Chondrocyte (in vitro differentiated cells): ENCODE data around the gene BMP3. TPM values are rescaled to one million over a fixed set of nuclear protein-coding genes. Genes with fewer than 3 reads are reported as not detected.
A peak's percentile ranks its signal among the peaks of the same experiment; 100 is the strongest.

ENCODE experiments used
- DNase-seq: peaks from one replicate; pipeline ENCODE4 v3.0.0; 2021; ENCODE audit warnings: mixed read lengths, low spot score
- H3K27ac Mint-ChIP-seq: one replicate; pipeline ENCODE4 v1.8.0; 2021; ENCODE audit warnings: mild to moderate bottlenecking, moderate library complexity, mixed read lengths; ENCODE audit not compliant: unreplicated experiment
- H3K27me3 Mint-ChIP-seq: 2 replicates; pipeline ENCODE4 v1.8.0; 2021; ENCODE audit warnings: low read depth, mixed read lengths
- H3K36me3 Mint-ChIP-seq: 2 replicates; pipeline ENCODE4 v1.8.0; 2021; ENCODE audit warnings: low read depth, mixed read lengths
- H3K4me1 Mint-ChIP-seq: 2 replicates; pipeline ENCODE4 v1.8.0; 2021; ENCODE audit warnings: low read depth, mild to moderate bottlenecking, mixed read lengths
- H3K4me3 Mint-ChIP-seq: one replicate; pipeline ENCODE4 v1.8.0; 2021; ENCODE audit warnings: mild to moderate bottlenecking, moderate library complexity, mixed read lengths; ENCODE audit not compliant: unreplicated experiment
- H3K9me3 Mint-ChIP-seq: 2 replicates; pipeline ENCODE4 v1.8.0; 2021; ENCODE audit warnings: low read depth, mixed read lengths
- total RNA-seq: library from RNA; stranded (reverse); gene quantifications from 3 replicates; pipeline ENCODE4 v1.2.1, GENCODE V29; 2021
- TF ChIP-seq, protein P1 (sequence below): fragments of 200-600 bp; sonication (generic); IDR thresholded peaks from 2 replicates; pipeline ENCODE4 v1.5.0; 2021; ENCODE audit warnings: antibody characterized with exemption, mild to moderate bottlenecking, moderate library complexity

BMP3 gene
- total RNA-seq, 1 donor from 2014 or later: not detected

DNA sequence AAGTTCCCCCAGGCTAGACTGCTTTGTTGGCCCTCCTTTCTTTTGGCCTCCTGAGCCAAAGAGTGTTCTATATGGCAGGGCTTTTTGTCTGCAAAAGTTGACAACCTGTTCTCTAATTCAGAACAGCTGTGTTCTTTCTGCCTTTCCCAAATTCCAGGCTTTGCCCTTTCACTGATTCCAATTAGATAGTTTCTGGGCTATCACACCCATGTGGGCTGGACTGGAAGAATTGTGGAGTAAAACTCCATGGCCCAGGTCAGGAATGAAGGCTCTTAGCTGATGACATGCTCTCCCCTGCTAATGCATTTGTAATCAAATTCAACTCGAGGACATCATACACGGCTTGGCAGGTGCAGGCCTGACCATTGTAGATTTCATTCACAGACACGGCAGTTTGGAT, 19.4 kb downstream of the BMP3 start:
- H3K4me1 Mint-ChIP-seq: no peaks in the 10 kb centered on the region
- no peaks in the 10 kb centered on the region for H3K9me3 Mint-ChIP-seq
- peaks cover 36% of the 10 kb centered on the region for H3K27me3 Mint-ChIP-seq
- no peaks in the 10 kb centered on the region for H3K36me3 Mint-ChIP-seq
- DNase-seq: no peak
- H3K4me3 Mint-ChIP-seq: no peak overlapping the region
- no peak overlapping the region for H3K27ac Mint-ChIP-seq
- TF ChIP-seq, protein P1, sequence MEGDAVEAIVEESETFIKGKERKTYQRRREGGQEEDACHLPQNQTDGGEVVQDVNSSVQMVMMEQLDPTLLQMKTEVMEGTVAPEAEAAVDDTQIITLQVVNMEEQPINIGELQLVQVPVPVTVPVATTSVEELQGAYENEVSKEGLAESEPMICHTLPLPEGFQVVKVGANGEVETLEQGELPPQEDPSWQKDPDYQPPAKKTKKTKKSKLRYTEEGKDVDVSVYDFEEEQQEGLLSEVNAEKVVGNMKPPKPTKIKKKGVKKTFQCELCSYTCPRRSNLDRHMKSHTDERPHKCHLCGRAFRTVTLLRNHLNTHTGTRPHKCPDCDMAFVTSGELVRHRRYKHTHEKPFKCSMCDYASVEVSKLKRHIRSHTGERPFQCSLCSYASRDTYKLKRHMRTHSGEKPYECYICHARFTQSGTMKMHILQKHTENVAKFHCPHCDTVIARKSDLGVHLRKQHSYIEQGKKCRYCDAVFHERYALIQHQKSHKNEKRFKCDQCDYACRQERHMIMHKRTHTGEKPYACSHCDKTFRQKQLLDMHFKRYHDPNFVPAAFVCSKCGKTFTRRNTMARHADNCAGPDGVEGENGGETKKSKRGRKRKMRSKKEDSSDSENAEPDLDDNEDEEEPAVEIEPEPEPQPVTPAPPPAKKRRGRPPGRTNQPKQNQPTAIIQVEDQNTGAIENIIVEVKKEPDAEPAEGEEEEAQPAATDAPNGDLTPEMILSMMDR: no peak

GRCh38 chr4:81052119-81053068, 21.9 kb downstream of the BMP3 start:
- Mint-ChIP-seq H3K36me3 (no peaks in the 10 kb centered on the region), H3K4me1 (no peaks in the 10 kb centered on the region), H3K27me3 (peaks cover 34% of the 10 kb centered on the region), H3K27ac (no peak overlapping the region), H3K4me3 (no peak overlapping the region), H3K9me3 (no peaks in the 10 kb centered on the region)
- TF ChIP-seq, protein P1: peak; percentile 75
- no peak for DNase-seq

- Mint-ChIP-seq H3K27ac (no peak overlapping the region), H3K27me3 (peaks cover 24% of the 10 kb centered on the region), H3K36me3 (no peaks in the 10 kb centered on the region), H3K9me3 (no peaks in the 10 kb centered on the region), H3K4me1 (no peaks in the 10 kb centered on the region), H3K4me3 (no peak overlapping the region)
- DNase-seq: no peak
- TF ChIP-seq, protein P1: no peak
Measured at GRCh38 chr4:81058621-81059020, 28.1 kb downstream of the BMP3 start.

DNA sequence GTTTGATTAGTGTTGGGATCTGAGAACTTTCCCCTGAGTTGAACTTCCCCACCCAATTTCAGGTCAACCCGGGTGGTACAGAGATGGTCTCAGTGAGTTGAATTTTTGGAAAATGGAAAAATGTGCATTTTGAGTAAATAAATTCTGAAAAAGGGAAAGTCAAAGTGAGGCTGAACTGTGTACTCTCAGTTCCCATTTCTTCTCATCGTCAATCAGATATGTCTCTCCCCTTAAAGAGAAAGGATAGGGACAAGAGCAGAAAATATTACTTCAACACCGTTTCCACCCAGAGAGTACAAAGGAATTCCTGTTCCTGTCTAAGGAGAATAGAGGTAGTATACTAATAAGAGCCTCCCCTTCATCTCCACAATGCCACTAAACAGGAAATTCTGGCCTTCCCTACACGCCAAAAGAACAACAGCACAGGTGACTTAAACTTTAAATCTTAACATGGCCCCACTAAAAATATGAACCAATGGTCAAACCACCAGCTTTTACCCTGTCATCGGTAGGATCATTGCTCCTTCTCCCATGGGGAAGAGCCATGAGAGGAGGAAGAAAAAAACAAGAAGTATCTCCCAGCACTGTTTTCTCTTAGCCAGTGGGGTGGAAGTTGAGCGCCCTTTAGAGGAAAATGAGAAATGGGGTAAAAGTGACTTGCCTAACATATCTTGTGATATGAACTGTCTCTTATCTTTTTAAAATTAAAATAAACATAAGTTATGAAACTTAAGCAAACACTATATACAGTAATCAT, 30.3 kb downstream of the BMP3 start:
- Mint-ChIP-seq H3K4me1 (no peaks in the 10 kb centered on the region), H3K4me3 (no peak overlapping the region), H3K9me3 (no peaks in the 10 kb centered on the region), H3K27me3 (peaks cover 22% of the 10 kb centered on the region), H3K27ac (no peak overlapping the region), H3K36me3 (no peaks in the 10 kb centered on the region)
- no peak for DNase-seq
- TF ChIP-seq, protein P1: no peak

GRCh38 chr4:81061344-81061730, 30.8 kb downstream of the BMP3 start:
- Mint-ChIP-seq H3K27me3 (peaks cover 22% of the 10 kb centered on the region), H3K4me3 (no peak overlapping the region), H3K27ac (no peak overlapping the region), H3K9me3 (no peaks in the 10 kb centered on the region), H3K36me3 (no peaks in the 10 kb centered on the region), H3K4me1 (no peaks in the 10 kb centered on the region)
- no peak for DNase-seq
- TF ChIP-seq, protein P1: no peak
